GM18861 (cell line): Measurements from ENCODE around the gene CYP19A1.
"Not testable (repeated sequence)": the region's sequence is repeated elsewhere in the genome, so short reads cannot be mapped to it uniquely, and the experiment has no call there.

Experiments used
- ATAC-seq: cut with Tn5 transposase; IDR thresholded peaks from one replicate; pipeline ENCODE4 v1.9.1; 2021; ENCODE audit not compliant: unreplicated experiment

CYP19A1 gene

GRCh38 chr15:51265037-51265555 lies 73.3 kb downstream of the CYP19A1 start:
- no peak for ATAC-seq

- no peak for ATAC-seq
Measured at GRCh38 chr15:51263726-51264125, 74.7 kb downstream of the CYP19A1 start.

GRCh38 chr15:51263116-51263515 lies 75.3 kb downstream of the CYP19A1 start:
- ATAC-seq = no peak

GRCh38 chr15:51262463-51262862 lies 75.9 kb downstream of the CYP19A1 start:
- no peak for ATAC-seq

- ATAC-seq = not testable (repeated sequence)
Measured at GRCh38 chr15:51261113-51261512, 77.3 kb downstream of the CYP19A1 start.

- ATAC-seq = no peak
Measured at GRCh38 chr15:51260202-51260601, 78.2 kb downstream of the CYP19A1 start.

GRCh38 chr15:51255533-51255932 lies 82.9 kb downstream of the CYP19A1 start:
- no peak for ATAC-seq

DNA sequence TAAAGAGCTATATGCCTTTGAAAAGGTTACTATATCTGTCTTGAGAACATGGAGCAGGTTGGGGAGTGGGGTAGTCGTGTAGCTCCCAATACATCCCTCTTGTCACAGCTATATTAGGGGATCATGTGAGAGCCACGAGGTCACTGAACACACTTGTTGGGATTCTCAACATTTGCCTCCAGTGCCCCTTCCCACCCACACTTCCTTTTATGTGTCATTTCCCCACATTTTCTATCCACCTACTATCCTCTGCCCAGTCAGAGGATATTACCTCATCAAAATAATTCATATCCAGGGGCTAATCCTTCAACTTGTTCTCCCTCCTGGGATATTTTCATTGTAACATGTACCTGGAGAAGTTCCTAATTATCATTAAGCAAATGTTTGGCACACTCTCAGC lies 85.0 kb downstream of the CYP19A1 start:
- ATAC-seq = no peak

DNA sequence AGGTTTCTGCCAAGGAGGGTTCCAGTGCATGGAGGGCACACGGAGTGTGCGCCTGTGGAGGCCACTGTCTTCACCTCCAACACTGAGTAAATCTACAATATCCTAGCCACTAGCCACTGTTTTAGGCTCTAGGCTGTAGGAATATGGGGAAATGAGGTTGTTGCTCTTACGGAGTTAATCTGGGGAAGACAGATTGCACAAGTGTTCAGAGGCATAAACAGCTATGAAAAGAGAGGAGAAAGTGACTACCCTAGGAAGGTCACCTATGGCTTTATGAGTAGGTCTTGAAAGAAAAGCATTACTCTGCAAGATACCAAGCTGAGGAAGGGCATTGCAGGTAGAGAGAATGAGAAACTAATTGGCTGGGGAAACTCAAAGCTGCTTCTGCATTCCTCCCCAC lies 85.7 kb downstream of the CYP19A1 start:
- no peak for ATAC-seq

- ATAC-seq = no peak
Measured at GRCh38 chr15:51251556-51251955, 86.8 kb downstream of the CYP19A1 start.

GRCh38 chr15:51250217-51251011 lies 88.0 kb downstream of the CYP19A1 start:
- ATAC-seq = no peak

- no peak for ATAC-seq
Measured at GRCh38 chr15:51245628-51246027, 92.8 kb downstream of the CYP19A1 start.

GRCh38 chr15:51244423-51244869 lies 94.0 kb downstream of the CYP19A1 start:
- ATAC-seq = no peak

DNA sequence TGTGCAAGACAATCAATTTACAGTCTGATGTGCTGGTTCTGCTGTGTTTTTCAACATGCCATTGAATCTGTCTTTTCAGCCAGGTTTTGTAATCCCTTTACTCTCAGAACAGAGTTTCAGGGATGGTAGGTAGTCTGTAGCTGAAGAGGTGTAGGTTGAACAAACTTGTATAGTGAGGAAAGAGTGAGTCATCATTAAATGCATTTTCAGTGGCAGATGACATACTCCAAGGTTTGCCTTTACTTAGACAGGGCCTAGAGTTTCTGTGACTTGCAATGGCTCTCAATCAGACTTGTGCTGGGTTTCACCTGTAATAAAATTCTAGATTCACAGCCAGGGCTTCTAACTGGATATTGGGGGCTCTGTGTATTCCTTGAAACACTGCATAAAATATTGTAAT lies 94.6 kb downstream of the CYP19A1 start:
- no peak for ATAC-seq

GRCh38 chr15:51240066-51240465 lies 98.3 kb downstream of the CYP19A1 start:
- ATAC-seq = peak; percentile 39

- no peak for ATAC-seq
Measured at GRCh38 chr15:51237816-51238215, 100.6 kb downstream of the CYP19A1 start.

- ATAC-seq = no peak
Measured at GRCh38 chr15:51234176-51234927, 104.0 kb downstream of the CYP19A1 start.

DNA sequence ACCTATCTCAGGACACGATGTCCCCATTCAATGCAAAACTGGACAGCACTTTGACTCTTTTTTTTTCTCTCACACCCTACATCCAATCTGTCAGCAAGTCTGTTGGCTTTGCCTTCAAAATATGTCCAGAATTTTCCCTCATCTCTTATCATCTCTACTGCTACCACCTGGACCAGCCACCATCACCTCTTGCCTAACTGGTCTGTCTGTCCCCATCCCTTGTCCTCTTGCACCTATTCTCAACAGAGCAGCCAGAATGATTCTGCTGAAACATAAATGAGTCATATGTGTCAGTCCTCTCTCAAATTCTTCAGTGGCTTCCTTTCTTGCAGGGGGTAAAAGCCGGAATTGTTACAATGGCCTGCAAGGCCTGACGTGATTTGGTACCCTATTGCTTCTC lies 105.8 kb downstream of the CYP19A1 start:
- ATAC-seq = no peak

- ATAC-seq = no peak
Measured at GRCh38 chr15:51229907-51230330, 108.5 kb downstream of the CYP19A1 start.

GRCh38 chr15:51227940-51228732 lies 110.3 kb downstream of the CYP19A1 start:
- ATAC-seq = peak; percentile 93

GRCh38 chr15:51226576-51227210 lies 111.7 kb downstream of the CYP19A1 start:
- ATAC-seq = no peak
